ENCODE measurements around the gene PANX3. TPM values are rescaled to one million over a fixed set of nuclear protein-coding genes. Genes with fewer than 3 reads are reported as not detected.
A peak's percentile ranks its signal among the peaks of the same experiment; 100 is the strongest.
"Not testable (repeated sequence)": the region's sequence is repeated elsewhere in the genome, so short reads cannot be mapped to it uniquely, and the experiment has no call there.

Gene PANX3, protein sequence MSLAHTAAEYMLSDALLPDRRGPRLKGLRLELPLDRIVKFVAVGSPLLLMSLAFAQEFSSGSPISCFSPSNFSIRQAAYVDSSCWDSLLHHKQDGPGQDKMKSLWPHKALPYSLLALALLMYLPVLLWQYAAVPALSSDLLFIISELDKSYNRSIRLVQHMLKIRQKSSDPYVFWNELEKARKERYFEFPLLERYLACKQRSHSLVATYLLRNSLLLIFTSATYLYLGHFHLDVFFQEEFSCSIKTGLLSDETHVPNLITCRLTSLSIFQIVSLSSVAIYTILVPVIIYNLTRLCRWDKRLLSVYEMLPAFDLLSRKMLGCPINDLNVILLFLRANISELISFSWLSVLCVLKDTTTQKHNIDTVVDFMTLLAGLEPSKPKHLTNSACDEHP
- total RNA-seq: not detected in 2 replicates

DNA sequence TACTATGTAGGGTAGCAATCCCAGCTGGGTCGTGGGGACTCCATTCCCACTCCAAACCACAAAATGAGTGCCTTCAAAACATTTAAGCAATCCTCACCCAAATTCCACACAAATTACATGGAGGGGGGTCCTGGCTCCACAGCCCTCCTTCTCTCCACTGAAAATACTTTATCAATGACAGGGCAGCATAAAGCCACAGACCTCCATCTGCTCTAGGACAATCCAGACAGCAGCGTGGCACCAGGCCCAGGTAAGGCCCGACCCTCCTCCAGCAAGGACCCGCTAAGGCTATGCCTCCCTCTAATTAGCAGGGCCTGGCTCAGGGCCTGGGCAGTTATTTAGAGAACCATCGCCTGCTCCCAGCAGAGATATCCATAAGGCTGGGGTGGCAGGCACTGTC, at the start of gene PANX3:
Gene PANX3 (plus strand): TSS at position 365 of the 400 bp plus-strand sequence. CDS start 129 bp downstream, outside the sequence.
- no peak for DNase-seq (ENCODE audit: low read depth, low spot score)

DNA sequence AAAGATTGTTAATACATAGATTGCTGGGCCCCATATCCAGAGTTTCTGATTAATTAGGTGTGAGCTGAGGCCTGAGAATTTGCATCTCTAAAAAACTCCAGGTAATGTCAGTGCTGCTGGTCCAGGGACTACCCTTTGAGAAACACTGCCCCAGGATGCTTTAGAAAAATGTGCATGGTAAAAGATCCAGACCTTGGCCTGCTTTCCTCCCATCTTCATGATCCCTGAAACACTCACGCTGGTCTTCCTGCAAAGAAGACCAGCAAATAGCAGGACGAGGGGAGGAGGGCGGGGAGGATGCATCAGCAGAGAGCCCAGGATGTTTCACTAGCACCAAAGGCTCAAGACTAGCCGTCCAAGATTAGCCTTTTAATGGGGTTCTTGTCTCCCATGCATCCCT, 41.5 kb upstream of the PANX3 start, which contains the start of gene OR8A1:
Gene OR8A1 (plus strand): TSS at position 301 of the 400 bp plus-strand sequence. CDS start 123 bp downstream, outside the sequence.
- no peak for DNase-seq (ENCODE audit: low read depth, low spot score)

- DNase-seq (ENCODE audit: low read depth, low spot score): no peak
These were observed 41.1 kb upstream of the PANX3 start for GRCh38 chr11:124570160-124570559.

GRCh38 chr11:124577716-124578427, 33.4 kb upstream of the PANX3 start:
- DNase-seq (ENCODE audit: low read depth, low spot score): no peak

GRCh38 chr11:124578761-124579160, 32.5 kb upstream of the PANX3 start:
- no peak for DNase-seq (ENCODE audit: low read depth, low spot score)

GRCh38 chr11:124581817-124582216, 29.4 kb upstream of the PANX3 start:
- no peak for DNase-seq (ENCODE audit: low read depth, low spot score)

DNA sequence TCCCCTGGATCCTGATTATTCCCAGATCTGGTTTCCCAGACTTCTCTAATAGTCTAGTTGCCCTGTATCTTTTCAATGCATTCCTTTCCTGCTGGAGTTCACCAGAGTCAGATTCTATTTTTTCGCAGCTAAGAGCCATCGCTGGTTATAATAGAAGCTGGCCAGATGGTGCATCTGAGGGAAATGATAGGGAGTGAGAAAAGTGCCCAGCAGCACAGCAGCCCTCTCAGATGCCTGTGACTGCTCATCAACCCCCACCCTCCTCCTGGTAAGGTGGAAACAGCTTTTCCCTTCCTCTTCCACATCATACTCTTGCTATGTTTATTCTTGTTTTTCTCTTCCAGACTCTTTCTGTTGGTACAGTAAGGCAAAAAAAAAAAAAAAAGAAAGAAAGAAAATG, 28.7 kb upstream of the PANX3 start:
- no peak for DNase-seq (ENCODE audit: low read depth, low spot score)

DNA sequence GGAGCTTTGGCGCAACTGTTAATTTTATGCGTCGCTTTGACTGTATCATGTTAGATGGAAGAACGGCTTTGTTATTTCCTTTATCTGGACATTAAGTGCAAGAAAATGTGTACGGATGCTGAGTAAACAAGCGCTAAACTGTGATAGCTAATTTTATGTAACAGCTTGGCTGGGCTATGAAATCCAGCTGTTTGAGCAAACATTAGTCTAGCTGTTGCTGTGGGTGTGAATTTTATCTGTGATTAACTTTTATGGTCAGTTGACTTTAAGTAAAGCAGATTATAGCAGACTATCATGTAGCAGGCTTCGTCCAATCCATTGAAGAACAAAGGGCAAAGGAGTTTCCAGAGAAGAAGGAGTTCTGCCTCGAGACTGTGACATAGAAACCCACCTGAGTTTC, 27.4 kb upstream of the PANX3 start:
- no peak for DNase-seq (ENCODE audit: low read depth, low spot score)

- no peak for DNase-seq (ENCODE audit: low read depth, low spot score)
These were observed 26.4 kb upstream of the PANX3 start for GRCh38 chr11:124584681-124585372.

GRCh38 chr11:124586238-124586860, 24.9 kb upstream of the PANX3 start:
- peak; percentile 5 for DNase-seq (ENCODE audit: low read depth, low spot score)

GRCh38 chr11:124591430-124591829, 19.8 kb upstream of the PANX3 start:
- DNase-seq (ENCODE audit: low read depth, low spot score): no peak

DNA sequence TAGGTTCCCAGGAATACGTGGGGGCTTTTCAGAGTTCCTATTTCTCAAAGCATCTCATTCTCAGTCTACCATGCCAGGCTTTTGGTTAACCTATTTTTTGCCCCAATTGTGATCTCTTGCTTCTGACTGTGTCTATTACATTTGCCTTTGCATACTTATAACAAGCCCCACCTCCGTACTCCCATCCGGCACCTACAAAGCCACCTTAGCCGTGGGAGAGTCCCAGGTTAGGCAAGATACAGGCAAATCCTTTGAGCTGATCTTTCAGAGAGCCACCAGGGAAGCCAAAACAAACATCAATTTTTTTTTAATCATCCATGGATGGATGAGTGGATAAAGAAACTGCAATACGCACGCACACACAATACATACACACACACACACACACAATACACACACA, 18.6 kb upstream of the PANX3 start:
- DNase-seq (ENCODE audit: low read depth, low spot score): no peak

- no peak for DNase-seq (ENCODE audit: low read depth, low spot score)
These were observed 15.9 kb upstream of the PANX3 start for GRCh38 chr11:124595302-124595701.

DNA sequence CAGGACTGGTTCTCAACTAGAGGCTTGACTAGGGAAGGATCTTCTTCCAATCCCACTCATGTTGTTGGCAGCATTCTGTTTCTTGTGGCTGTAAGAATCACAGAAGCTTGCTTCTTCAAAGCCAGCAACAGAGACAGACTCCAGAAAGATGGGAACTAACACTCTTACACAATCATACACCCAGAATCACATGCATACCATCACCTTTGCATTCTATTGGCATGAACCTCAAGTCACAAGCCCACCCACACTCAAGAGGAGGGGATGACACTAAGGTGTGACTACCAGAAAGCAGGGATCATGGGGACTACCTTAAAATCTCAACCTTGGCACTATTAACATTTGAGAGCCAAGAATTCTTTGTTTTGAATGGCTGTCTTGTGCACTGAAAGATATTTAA, 13.6 kb upstream of the PANX3 start:
- DNase-seq (ENCODE audit: low read depth, low spot score): no peak

GRCh38 chr11:124600621-124601320, 10.5 kb upstream of the PANX3 start:
- no peak for DNase-seq (ENCODE audit: low read depth, low spot score)

DNA sequence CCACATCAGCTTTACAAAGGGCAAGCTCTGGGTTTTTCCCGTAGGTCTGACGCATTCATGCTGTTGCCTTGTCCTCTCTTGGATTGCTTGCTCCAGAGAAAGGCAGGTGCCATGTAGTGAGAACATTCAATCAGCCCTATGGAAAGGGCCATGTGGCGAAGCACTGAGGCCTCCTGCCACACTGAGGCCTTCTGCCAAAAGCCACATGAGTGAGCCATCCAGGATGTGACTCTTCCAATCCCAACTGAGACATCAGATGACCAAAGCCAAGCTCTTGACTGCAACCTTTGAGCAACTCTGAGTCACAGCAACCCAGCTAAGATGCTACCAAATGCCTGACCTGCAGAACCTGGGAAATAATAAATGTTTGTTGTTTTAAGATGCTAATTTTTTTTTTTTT, 9.0 kb upstream of the PANX3 start:
- DNase-seq (ENCODE audit: low read depth, low spot score): no peak

DNA sequence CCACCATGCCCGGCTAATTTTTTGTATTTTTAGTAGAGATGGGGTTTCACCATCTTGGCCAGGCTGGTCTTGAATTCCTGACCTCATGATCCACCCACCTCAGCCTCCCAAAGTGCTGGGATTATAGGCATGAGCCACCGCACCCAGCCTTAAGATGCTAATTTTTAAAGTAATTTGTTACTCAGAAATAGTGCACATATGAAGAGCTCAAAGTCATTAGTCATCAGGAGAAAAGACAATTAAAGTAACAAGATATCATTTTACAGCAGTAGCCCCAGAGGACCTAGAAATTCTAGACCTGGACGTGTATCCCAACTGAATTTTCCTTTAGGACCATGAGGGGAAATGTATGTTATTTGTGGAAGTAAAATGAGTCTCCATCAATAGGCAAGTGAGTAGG, 8.5 kb upstream of the PANX3 start:
- DNase-seq (ENCODE audit: low read depth, low spot score): not testable (repeated sequence)

DNA sequence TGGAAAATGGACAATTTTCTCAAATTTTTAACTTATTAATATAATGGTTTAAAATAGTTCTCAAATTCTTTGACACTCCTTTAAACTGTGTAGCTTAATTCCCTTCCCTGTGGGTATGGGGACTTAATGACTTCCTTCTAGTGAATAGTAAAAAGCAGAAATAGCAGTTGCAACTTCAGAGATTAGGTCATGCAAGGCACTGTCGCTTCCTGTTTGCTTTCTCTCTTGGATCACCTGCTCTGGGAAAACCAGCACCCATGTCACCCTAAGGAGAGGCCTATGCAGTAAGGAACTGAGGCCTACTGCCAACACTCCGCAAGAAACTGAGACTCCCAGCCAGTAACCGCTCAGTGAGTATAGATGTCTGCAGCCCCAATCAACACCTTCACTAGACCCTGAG, 5.5 kb upstream of the PANX3 start:
- no peak for DNase-seq (ENCODE audit: low read depth, low spot score)

DNA sequence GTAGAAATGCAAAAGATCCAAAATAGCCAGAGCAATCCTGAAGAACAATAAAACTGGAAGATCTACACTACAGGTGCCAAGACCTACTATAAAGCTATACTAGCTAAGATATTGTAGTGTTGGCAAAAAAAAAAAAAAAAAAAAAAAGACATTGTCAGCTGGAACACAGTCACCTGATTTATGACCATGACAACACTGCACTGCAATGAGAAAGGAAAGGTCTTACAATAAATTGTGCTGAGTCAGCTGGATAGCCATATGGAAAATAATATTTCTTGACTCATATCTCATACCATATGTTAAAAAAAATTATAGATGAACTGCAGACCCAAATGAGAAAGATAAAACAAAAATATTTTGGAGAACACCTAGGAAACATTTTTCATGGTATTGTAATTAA, 3.1 kb upstream of the PANX3 start:
- DNase-seq (ENCODE audit: low read depth, low spot score): no peak

- no peak for DNase-seq (ENCODE audit: low read depth, low spot score)
These were observed 933 bp upstream of the PANX3 start for GRCh38 chr11:124610295-124610694.

DNA sequence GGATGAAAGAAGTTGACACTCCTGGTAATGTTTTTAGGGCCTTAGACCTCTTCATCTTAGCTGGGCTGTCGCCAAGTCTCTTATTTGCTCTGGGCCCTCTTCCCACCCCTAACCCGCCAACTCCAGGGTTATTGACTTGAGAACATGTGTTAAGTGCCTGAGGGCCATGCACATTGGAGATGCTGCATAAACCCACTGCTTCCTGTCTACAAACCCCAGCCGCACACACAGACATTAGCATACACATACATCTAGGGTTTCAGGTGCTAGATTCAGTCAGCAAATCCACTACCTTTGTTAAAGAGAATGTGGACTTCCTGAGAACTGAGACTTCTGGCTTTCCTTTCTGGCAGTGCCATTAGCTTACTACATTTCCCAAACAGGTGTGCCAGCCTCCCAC, 817 bp downstream of the PANX3 start:
- DNase-seq (ENCODE audit: low read depth, low spot score): no peak
